ENCODE data around the gene TYROBP. TPM values are rescaled to one million over a fixed set of nuclear protein-coding genes. Genes with fewer than 3 reads are reported as not detected.

TYROBP gene
- polyA plus RNA-seq, 1 experiment, result not detected

GRCh38 chr19:35899547-35900214 lies 8.4 kb downstream of the TYROBP start:
- DNase-seq (ENCODE audit: low read depth, low spot score), result no peak
- no peak for TF ChIP-seq CTCF (IDR thresholded peaks at IDR 0.05; ENCODE audit: low read depth, low read length)
- POLR2A ChIA-PET, result no interaction called here
- H3K4me3 ChIP-seq (ENCODE audit: low read depth, low read length), result peak overlapping the region; percentile 74
- H3K9me3 ChIP-seq (ENCODE audit: control insufficient read depth, insufficient read depth, low read length), result no peaks in the 10 kb centered on the region; the same call in 1 of the 2 replicates
- no peaks in the 10 kb centered on the region for H3K27me3 ChIP-seq (ENCODE audit: control insufficient read depth, insufficient read depth, low read length)
- H3K27ac ChIP-seq (ENCODE audit: low read depth, low read length), result peak overlapping the region; percentile 61
- CTCF ChIA-PET, result interaction anchor here (1.4 kb wide), 1 partner anchor 31 kb away, joined by 4 read pairs; no protein-coding TSS in a partner anchor

- POLR2A ChIA-PET, result no interaction called here
- peak overlapping the region; percentile 21 for H3K27ac ChIP-seq (ENCODE audit: low read depth, low read length)
- CTCF ChIA-PET, result no interaction called here
Observed at GRCh38 chr19:35898499-35898809, 9.6 kb downstream of the TYROBP start.

GRCh38 chr19:35897706-35898451 lies 10.2 kb downstream of the TYROBP start:
- POLR2A ChIA-PET, result interaction anchor here (0.6 kb wide), 1 partner anchor 737 kb away, joined by 3 read pairs; no protein-coding TSS in a partner anchor

More at GRCh38 chr19:35898499-35898809, 9.6 kb downstream of the TYROBP start:
- DNase-seq (ENCODE audit: low read depth, low spot score), result no peak
- Histone ChIP-seq H3K27me3 (ENCODE audit: control insufficient read depth, insufficient read depth, low read length) (no peaks in the 10 kb centered on the region), H3K9me3 (ENCODE audit: control insufficient read depth, insufficient read depth, low read length) (no peaks in the 10 kb centered on the region; the same call in 1 of the 2 replicates), H3K4me3 (ENCODE audit: low read depth, low read length) (peak overlapping the region; percentile 74)
- TF ChIP-seq CTCF (IDR thresholded peaks at IDR 0.05; ENCODE audit: low read depth, low read length), result no peak

GRCh38 chr19:35896643-35897040 lies 11.5 kb downstream of the TYROBP start:
- H3K9me3 ChIP-seq (ENCODE audit: control insufficient read depth, insufficient read depth, low read length), result no peaks in the 10 kb centered on the region; the same call in 1 of the 2 replicates
- no peak overlapping the region for H3K4me3 ChIP-seq (ENCODE audit: low read depth, low read length)
- CTCF ChIA-PET, result interaction anchor here (1.1 kb wide), 1 partner anchor 204 kb away, joined by 3 read pairs; no protein-coding TSS in a partner anchor
- TF ChIP-seq CTCF (IDR thresholded peaks at IDR 0.05; ENCODE audit: low read depth, low read length), result no peak
- POLR2A ChIA-PET, result interaction anchor here (0.7 kb wide), 1 partner anchor 13 kb away, joined by 3 read pairs; no protein-coding TSS in a partner anchor
- no peaks in the 10 kb centered on the region for H3K27me3 ChIP-seq (ENCODE audit: control insufficient read depth, insufficient read depth, low read length)
- no peak overlapping the region for H3K27ac ChIP-seq (ENCODE audit: low read depth, low read length)
- DNase-seq (ENCODE audit: low read depth, low spot score), result no peak

More at GRCh38 chr19:35897706-35898451, 10.2 kb downstream of the TYROBP start:
- Histone ChIP-seq H3K4me3 (ENCODE audit: low read depth, low read length) (peak overlapping the region; percentile 74), H3K27me3 (ENCODE audit: control insufficient read depth, insufficient read depth, low read length) (no peaks in the 10 kb centered on the region), H3K9me3 (ENCODE audit: control insufficient read depth, insufficient read depth, low read length) (no peaks in the 10 kb centered on the region; the same call in 1 of the 2 replicates), H3K27ac (ENCODE audit: low read depth, low read length) (no peak overlapping the region)
- TF ChIP-seq CTCF (IDR thresholded peaks at IDR 0.05; ENCODE audit: low read depth, low read length), result no peak
- CTCF ChIA-PET, result no interaction called here
- DNase-seq (ENCODE audit: low read depth, low spot score), result no peak

Measured in AG04450 (cell line).